RPMI8226 (cell line): ENCODE measurements around the gene CALML6.

Experiments used
- DNase-seq: peaks from one replicate; pipeline ENCODE4 v3.0.0-alpha.2; 2015

CALML6 gene

DNA sequence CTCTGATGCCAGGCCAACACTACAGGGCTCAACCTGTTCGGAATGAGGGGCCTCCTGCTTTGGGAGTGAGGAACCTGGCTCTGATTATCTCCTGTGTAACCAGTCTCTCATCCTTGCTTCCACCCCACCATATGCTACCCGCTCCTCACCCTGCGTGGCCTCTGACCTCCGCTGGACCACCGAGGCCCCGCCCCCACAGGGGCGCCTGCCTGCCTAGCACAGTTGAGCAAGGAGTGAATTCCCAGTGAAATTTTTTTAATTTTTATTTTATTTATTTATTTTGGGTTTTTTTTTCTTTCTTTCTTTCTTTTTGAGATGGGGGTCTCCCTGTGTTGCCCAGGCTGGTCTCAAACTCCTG lies 22.3 kb upstream of the CALML6 start:
- DNase-seq, result no peak

- DNase-seq, result no peak
Measured at GRCh38 chr1:1893291-1893985, 21.6 kb upstream of the CALML6 start.

GRCh38 chr1:1893997-1894353 lies 21.1 kb upstream of the CALML6 start:
- no peak for DNase-seq

DNA sequence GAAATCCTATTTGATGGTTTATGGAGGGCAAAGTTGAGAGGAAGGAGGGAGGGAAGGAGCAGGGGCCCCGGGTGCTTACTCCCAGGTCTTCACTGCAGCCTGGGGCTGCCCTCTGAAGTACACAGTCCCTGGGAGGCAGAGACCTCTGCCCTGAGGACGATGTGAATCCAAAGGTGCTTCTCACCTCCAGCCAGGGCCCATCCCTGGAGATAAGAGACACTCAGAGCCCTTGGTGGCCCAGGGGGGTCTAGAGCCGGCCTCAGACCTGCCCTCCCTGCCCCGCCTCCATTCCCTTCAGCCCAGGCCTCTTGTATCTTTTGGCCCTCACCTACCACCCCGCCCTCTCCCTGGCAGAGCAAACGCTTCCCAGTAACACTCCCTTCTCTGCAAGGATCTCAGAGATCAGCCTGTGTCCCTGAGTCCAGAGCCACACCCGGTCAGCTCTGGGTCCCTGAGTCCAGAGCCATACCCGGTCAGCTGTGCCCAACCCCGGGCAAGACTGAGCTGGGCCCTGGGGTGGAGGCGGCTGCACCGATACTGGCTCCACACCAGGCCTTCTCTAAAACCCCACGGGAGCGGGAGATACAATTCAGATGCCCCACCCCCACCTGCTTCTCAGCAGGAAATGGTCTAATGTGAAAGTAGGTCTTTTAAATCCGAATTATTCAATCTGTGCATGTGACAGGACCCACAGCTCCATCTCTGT lies 20.6 kb upstream of the CALML6 start:
- peak; percentile 36 for DNase-seq

DNA sequence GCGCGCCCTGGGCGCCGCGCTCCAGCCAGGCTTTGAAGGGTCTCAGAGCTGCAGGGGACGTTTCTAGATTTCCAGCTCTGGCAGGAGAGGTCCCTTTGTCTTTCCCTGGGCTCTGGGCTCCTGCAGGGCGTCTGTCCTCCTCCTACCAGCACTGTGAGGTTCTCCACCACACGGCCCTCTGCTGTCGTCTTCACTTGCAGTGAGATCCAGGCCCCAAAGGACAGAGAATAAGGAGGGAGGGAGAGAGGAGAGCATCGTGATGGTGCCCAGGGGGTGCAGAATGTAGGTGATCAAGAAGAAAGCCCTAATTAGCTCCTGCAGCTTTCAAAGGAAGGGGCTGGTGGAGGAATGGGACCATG lies 20.0 kb upstream of the CALML6 start:
- DNase-seq, result no peak

DNA sequence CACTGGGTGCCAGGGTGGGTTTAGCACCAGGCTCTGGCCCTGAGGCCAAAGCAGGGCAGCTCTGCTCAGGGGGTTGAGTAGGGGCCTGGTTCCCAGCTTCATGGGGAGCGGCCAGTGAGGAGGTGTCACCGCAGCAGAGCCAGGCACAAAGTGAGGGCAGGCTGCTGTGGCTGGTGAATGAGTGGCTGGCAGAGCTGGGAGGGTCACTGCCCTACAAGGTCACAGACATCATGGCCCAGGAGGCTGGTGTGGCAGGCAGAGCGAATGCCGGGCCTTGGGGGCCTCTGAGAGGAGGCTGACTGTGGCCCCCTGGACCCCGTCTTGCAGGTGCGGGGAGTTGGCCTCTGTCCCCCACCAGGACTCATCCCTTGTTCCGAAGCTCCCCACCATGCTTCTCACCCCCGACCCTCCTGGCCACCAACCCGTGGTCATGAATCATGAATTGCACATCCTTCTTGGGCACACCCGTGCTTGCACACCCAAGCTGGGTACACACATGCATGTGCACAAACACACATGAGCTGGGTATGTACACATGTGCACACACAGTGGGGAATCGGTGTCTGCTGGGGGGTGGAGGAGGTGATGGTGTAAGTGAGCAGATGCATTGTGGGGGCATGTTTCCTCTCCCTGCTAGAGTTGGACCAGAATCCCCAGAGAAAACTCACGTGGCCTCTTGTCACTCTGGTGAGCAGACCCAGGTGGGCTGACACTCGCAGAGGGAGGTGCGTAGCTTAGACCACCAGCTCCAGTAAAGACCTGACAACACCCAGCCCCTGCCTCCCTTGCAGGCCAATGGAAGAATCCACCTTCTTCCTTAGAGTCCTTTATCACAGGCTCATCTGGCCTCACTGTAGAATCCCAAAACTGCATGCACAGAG lies 19.4 kb upstream of the CALML6 start:
- no peak for DNase-seq

DNA sequence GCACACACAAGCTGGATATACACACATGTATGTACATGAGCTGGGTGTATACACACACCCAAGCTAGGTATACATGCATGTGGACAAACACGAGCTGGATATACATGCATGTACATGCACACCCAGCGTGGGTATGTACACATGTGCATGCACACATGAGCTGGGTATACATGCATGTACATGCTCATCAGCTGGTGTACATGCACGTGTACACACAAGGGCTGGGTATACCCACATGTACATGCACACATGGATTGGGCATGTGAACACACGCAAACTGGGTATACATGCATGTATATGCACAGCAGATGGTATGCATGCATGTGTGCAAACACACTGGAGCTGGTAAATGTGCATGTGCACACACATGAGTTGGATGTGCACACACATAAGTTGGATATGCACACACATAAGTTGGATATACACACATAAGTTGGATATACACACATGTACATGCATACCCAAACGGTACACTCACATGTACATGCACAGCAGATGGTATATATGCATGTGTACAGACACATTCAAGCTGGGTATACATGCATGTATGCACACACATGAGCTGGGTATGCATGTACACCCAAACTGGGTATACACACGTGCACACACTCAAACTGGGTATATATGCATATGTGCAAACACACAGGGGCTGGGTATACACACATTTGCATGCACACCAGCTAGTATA lies 16.7 kb upstream of the CALML6 start:
- no peak for DNase-seq

- peak; percentile 90 for DNase-seq
Measured at GRCh38 chr1:1899266-1899966, 15.6 kb upstream of the CALML6 start.

GRCh38 chr1:1899967-1900327 lies 15.1 kb upstream of the CALML6 start:
- no peak for DNase-seq

GRCh38 chr1:1900883-1901640 lies 14.0 kb upstream of the CALML6 start:
- peak; percentile 19 for DNase-seq

DNA sequence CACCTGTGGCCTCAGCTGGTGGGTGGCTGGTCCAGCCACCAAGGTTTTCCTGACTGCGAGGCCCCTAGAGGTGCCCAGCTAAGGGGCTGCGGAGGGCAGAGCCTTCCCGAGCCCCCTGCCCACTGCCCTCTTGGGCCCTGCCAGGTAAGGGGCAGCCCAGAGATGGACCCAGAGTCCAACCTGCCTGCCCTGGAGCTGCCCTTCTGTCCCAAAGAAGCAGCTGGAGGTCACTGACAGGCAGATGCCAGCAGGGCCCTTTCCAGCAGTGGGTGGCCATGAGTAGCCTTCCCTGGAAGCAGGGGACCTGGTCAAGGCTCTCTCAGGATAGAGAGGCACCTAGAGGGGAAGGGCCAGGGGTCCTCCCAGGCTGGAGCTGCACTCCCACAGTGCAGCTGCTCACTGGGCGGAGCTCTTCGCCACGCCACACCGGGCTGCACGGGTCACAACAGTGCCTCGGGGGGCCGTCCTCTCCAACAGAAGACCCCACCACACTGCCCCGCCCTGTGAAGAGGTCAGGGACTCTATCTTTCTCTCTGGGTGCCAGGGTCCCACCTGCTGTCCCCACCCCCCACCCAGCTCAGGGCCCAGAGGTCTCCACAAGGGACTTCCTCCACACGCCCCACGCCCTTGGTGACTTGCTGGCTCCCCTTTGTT lies 13.3 kb upstream of the CALML6 start:
- DNase-seq, result no peak

- DNase-seq, result no peak
Measured at GRCh38 chr1:1903224-1903623, 11.8 kb upstream of the CALML6 start.

DNA sequence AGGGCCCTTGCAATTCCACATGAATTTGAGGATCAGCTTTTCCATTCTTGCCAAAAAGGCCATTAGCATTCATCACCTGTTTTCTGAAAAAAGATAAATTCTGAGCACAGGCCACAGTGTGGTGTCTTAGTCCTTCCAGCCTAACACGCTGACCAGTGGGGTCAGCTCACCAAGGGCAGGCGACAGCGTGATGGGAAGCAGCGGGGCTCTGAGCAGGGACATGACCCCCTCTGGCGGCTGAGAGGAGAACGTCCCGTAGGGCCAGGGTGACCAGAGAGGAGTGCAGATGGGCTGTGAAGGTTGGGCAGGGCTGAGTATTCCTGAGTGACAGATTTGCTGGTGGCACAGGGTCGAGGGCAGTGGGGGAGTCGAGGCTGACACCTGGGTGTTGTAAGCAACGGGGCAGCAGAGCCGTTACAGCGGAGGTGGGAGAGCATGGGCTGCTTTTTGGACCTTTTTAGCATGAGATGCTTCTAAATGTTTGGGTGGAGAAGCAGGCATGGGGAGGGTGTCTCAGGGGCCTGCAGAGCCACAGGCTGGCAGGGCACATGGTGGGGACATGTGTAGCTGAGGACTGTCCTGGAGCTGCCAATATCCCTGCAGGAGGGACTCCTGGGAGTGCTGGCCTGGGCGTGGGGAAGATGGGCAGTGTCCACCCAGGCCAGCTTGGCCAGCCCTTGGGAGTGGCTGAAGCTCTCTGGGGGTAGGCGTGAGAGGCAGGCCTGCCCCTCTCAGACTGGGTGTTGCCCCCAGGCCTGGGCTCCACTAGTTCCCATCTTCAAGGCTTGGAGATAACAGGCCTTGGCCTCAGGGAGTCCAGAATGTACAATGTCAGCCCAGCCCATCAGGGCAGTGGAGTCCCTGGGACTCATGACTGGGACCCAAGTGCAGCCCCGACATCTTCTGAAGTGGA lies 8.6 kb upstream of the CALML6 start:
- DNase-seq, result peak; percentile 85

DNA sequence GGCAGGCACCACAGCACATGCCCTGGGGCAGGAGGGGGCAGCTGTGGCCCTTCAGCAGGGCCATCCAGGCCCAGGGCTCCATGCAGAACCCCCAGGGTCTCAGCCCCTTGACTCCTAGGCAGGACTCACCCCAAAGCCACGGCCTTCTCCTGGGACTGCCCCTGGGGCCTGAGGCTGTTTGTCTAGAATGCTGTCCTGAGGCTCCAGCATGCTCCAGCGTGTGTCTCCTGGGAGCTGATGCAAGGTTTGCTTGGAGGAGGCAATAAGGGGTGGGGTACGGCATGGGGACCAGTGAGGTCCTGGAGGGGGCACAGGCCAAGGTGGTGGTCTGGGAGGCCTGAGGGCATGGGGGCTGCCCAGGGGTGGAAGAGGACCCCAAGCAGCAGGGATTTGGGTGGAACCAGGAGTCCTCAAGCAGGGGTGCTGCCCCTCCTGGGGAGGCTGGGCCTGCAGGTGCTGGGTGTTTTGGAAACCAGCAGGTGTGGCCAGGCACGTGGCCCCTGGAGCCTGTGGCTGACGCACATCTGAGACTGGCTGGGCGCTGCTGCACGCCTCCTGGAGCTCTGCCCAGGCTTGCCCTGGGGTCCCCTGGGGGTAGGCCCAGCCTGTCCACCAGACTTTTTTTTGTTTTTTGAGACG lies 7.8 kb upstream of the CALML6 start:
- DNase-seq, result peak; percentile 97

GRCh38 chr1:1908506-1908791 lies 6.6 kb upstream of the CALML6 start:
- DNase-seq, result peak; percentile 62

DNA sequence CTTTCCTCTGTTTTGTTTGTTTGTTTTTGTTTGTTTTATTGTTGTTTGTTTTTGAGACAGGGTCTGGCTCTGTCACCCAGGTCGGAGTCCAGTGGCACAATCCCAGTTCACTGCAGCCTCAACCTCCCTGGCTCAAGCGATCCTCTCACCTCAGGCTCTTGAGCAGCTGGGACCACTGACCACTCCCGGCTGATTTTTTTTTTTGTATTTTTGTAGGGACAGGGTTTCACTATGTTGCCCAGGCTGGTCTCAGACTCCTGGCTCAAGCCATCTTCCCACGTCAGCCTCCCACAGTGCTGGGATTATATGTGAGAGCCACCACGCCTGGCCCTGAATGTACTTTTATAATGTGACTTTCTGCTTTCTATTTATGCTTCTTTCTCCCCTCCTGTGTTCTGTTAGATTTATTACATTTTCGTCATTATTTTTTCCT lies 5.0 kb upstream of the CALML6 start:
- no peak for DNase-seq

DNA sequence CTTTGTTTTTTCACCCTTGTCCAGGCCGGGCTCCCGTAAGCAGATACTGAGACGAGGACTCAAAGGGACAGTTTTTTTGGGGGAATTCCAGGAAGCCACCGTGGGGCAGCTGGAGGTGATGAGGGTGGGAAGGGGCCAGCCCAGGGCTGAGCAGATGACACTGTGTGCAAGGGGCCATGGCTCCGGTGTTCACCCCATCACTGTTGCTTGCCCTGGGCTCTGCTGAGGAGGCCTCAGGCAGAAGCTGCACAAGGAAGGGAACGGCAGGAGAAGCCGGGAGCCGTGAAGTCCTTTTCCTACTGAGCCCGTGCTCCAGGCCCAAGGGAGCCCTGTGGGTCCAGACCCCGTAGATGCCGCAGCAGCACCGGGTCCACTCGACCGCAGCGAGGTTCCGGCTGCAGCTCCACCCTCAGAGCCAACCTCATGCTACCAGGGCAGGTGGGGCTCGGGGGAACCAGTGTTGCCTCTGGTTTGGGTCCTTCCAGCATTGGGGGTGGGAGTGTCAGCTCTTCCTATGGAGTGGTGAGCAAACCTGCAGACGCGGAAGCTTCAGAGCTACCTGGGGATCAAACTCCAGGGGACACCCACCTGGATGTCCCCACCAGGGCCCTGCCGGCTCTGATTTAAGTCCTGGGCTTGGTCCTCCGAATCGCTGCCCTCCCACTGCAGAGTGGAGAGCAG lies 4.3 kb upstream of the CALML6 start:
- DNase-seq, result no peak

- DNase-seq, result no peak
Measured at GRCh38 chr1:1911350-1912041, 3.6 kb upstream of the CALML6 start.
